Hematopoietic multipotent progenitor cell treated with erythropoietin and hydrocortisone succinate and interleukin-3 and kit ligand, for 15 days (in vitro differentiated cells): ENCODE measurements around the gene APOE.
"Not testable (repeated sequence)": the region's sequence is repeated elsewhere in the genome, so short reads cannot be mapped to it uniquely, and the experiment has no call there.

Experiments used
- DNase-seq: peaks from one replicate; pipeline ENCODE4 v3.0.0-alpha.2; 2015; ENCODE audit warnings: low spot score

APOE gene

GRCh38 chr19:44905437-44906160, at the start of gene APOE:
APOE (plus strand) TSS chr19:44905796; CDS start chr19:44906625, 829 bp downstream.
- DNase-seq = no peak

GRCh38 chr19:44856421-44857083, 49.0 kb upstream of the APOE start:
- no peak for DNase-seq

GRCh38 chr19:44857837-44858236, 47.8 kb upstream of the APOE start:
- no peak for DNase-seq

- DNase-seq = not testable (repeated sequence)
Observed at GRCh38 chr19:44861576-44861975, 44.0 kb upstream of the APOE start.

GRCh38 chr19:44863990-44864389, 41.6 kb upstream of the APOE start:
- DNase-seq = no peak

- no peak for DNase-seq
Observed at GRCh38 chr19:44865196-44865767, 40.3 kb upstream of the APOE start.

GRCh38 chr19:44866664-44867063, 38.9 kb upstream of the APOE start:
- DNase-seq = no peak

GRCh38 chr19:44867578-44867977, 38.0 kb upstream of the APOE start:
- no peak for DNase-seq

- DNase-seq = no peak
Observed at GRCh38 chr19:44869733-44870470, 35.7 kb upstream of the APOE start.

GRCh38 chr19:44871809-44872208, 33.8 kb upstream of the APOE start:
- DNase-seq = no peak

- no peak for DNase-seq
Observed at GRCh38 chr19:44872661-44873060, 32.9 kb upstream of the APOE start.

- DNase-seq = no peak
Observed at GRCh38 chr19:44874317-44874716, 31.3 kb upstream of the APOE start.

- no peak for DNase-seq
Observed at GRCh38 chr19:44875666-44876451, 29.7 kb upstream of the APOE start.

- no peak for DNase-seq
Observed at GRCh38 chr19:44876930-44877535, 28.6 kb upstream of the APOE start.

- no peak for DNase-seq
Observed at GRCh38 chr19:44878120-44878865, 27.3 kb upstream of the APOE start.

GRCh38 chr19:44879309-44880065, 26.1 kb upstream of the APOE start:
- no peak for DNase-seq

- DNase-seq = no peak
Observed at GRCh38 chr19:44882063-44882462, 23.5 kb upstream of the APOE start.

GRCh38 chr19:44882619-44883397, 22.8 kb upstream of the APOE start:
- not testable (repeated sequence) for DNase-seq

GRCh38 chr19:44883922-44884321, 21.7 kb upstream of the APOE start:
- no peak for DNase-seq
